SK-N-SH treated with all-trans-retinoic acid at 6 μM for 48 hours (cell line): ENCODE data around the gene TECRL.

Experiments used
- SNAI2 ChIP-seq: fragments of 250-450 bp; sonication (Bioruptor Pico); IDR thresholded peaks from 2 replicates; pipeline ENCODE4 v1.5.0; 2020; ENCODE audit warnings: mild to moderate bottlenecking, moderate library complexity
- ZFP3 ChIP-seq: fragments of 250-450 bp; sonication (Bioruptor Pico); IDR thresholded peaks from 2 replicates; pipeline ENCODE4 v1.5.0; 2020; ENCODE audit warnings: mild to moderate bottlenecking, moderate library complexity

DNA sequence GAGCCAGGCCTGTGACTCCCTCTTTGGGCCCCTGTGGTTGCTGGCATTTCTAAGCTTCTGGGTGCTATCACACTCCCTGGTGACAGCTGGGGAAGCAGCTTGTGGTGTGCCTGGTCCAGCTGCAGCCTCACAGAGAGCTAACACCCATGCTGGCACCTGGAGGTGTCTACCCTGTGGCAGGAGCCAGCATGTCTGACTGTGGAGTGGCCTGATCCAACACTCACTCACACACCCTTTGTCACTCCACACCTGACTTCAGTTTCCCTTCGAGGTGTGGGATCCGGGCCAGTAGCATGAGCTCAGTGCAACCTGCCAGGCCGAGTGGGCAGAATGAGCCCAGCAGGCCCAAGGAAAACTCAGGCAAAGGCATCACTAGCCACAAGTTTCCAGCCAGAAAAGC is 67.5 kb downstream of the TECRL start:
- TF ChIP-seq ZFP3 (CRISPR knock-in tag) (no peak), SNAI2 (CRISPR knock-in tag) (no peak)
